Measurements from ENCODE around the gene KRTAP5-6.

DNA sequence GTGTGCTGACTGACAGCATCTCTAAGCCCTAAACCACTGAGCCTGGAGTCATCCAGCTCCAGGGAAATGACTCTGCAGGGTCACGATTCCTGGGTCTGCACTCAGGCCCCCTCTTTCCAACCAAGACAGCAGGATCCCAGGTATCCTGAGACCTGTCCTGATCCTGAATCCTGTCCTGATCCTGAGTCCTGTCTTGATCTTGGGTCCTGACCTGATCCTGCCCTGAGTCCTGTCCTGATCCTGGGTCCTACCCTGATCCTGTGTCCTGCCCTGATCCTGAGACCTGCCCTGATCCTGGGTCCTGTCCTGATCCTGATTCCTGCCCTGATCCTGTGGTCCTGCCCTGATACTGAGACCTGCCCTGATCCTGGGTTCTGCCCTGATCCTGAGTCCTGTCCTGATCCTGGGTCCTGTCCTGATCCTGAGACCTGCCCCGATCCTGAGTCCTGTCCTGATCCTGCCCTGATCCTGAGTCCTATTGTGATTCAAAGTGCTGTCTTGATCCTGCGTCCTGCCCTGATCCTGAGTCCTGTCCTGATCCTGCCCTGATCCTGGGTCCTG, 1.4 kb upstream of the KRTAP5-6 start:
- TF ChIP-seq TCF12 (IDR thresholded peaks at IDR 0.05) (no peak), EP300 (IDR thresholded peaks at IDR 0.05; ENCODE audit: borderline replicate concordance in 1 of 2, low read depth in 1 of 2, low read length in 1 of 2) (no peak), JUND (IDR thresholded peaks at IDR 0.05) (no peak), CTCF (IDR thresholded peaks at IDR 0.05) (no peak), GABPA (IDR thresholded peaks at IDR 0.05; ENCODE audit: low read depth) (no peak), ELF1 (IDR thresholded peaks at IDR 0.05) (no peak), REST (IDR thresholded peaks at IDR 0.05; ENCODE audit: low read depth, low read length) (no peak), TAF1 (IDR thresholded peaks at IDR 0.05; ENCODE audit: borderline replicate concordance, low read depth, low read length) (no peak), RXRA (IDR thresholded peaks at IDR 0.05; ENCODE audit: borderline replicate concordance, low read depth) (no peak), MXI1 (IDR thresholded peaks at IDR 0.05; ENCODE audit: low read depth, low read length) (no peak), ZBTB33 (IDR thresholded peaks at IDR 0.05; ENCODE audit: borderline replicate concordance, low read depth) (no peak)
